BE2C (cell line): ENCODE measurements around the gene TCEA2.

Experiments used
- DNase-seq: peaks from one replicate; pipeline ENCODE4 v3.0.0-alpha.2; 2020
- H3K27me3 ChIP-seq: fragments of 250-450 bp; sonication (Bioruptor Pico); 2 replicates; pipeline ENCODE4 v1.5.1; 2020; ENCODE audit warnings: mild to moderate bottlenecking
- H3K36me3 ChIP-seq: fragments of 250-450 bp; sonication (Bioruptor Pico); 2 replicates; pipeline ENCODE4 v1.5.1; 2020; ENCODE audit warnings: mild to moderate bottlenecking
- H3K4me1 ChIP-seq: fragments of 250-450 bp; sonication (Bioruptor Pico); 2 replicates; pipeline ENCODE4 v1.5.1; 2020
- H3K4me3 ChIP-seq: 2 replicates; pipeline ENCODE4 v1.5.1; 2011; ENCODE audit warnings: low read depth, low read length
- H3K9me3 ChIP-seq: fragments of 250-450 bp; sonication (Bioruptor Pico); 2 replicates; pipeline ENCODE4 v1.5.1; 2020
- TF ChIP-seq, protein P1 (sequence below): IDR thresholded peaks from 2 replicates; pipeline ENCODE4 v1.5.1; 2012; ENCODE audit warnings: mild to moderate bottlenecking, low read depth, low read length

Gene TCEA2

DNA sequence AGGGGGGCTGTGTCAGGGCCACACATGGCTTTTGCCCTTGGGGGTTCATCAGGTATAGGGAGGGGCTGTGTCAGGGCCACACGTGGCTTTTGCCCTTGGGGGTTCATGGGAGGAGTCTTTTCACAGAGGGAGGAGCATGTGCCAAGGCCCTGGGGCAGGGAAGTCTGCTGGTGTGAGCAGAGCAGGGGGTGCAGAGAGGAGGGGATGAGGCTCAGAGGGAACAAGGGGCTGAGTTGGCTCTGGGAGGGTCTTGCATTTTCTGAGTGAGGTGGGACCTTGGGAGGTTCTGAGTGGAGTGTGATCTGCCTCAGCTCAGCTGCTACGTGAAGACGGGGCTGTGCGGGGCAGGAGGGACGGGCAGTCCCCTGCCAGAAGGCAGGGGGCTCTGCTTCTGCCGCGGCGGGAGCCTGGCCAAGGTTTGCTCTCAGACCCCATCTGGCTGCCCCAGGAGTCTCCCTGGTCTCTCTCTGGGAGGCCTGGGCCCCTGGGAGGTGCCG, 7.6 kb upstream of the TCEA2 start:
- H3K4me1 ChIP-seq: peaks cover 48% of the 10 kb centered on the region
- TF ChIP-seq, protein P1, sequence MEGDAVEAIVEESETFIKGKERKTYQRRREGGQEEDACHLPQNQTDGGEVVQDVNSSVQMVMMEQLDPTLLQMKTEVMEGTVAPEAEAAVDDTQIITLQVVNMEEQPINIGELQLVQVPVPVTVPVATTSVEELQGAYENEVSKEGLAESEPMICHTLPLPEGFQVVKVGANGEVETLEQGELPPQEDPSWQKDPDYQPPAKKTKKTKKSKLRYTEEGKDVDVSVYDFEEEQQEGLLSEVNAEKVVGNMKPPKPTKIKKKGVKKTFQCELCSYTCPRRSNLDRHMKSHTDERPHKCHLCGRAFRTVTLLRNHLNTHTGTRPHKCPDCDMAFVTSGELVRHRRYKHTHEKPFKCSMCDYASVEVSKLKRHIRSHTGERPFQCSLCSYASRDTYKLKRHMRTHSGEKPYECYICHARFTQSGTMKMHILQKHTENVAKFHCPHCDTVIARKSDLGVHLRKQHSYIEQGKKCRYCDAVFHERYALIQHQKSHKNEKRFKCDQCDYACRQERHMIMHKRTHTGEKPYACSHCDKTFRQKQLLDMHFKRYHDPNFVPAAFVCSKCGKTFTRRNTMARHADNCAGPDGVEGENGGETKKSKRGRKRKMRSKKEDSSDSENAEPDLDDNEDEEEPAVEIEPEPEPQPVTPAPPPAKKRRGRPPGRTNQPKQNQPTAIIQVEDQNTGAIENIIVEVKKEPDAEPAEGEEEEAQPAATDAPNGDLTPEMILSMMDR: no peak

DNA sequence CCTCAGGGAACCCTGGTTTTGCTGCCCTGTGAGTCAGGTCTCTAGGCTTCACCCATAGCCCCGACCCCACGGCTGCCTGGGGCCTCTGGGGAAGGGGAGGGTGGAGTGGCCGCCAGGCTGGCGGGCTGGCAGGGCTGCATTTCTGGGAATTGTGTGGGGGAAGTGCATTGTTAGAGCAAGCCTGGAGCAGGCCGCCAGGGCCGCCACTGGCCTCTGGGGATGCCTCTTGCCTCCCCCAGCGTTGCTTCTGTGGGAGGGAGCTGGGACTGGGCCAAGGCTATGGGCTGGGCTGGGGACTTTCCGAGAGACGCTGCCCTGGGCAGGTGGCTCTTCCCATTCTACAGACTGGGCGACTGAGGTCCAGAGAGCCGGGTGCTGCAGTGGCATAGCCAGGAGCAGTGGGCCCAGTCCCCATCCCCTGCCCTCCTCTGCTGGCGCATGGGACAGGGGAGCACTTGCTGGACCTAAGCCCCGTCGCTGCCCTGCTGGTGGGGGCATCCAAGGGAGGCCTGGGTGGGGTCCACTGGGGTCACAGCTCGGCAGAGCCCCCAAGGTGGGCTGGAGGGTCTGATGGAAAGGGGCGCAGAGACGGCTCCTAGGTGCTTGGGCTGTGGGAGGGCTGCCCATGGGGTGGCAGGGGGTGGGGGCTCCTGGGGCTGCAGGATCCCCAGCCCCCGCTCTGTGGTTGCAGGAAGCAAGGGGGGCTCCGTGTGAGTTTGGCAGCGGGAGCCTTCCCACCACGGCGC, 6.9 kb upstream of the TCEA2 start:
- Histone ChIP-seq H3K9me3 (no peaks in the 10 kb centered on the region), H3K27me3 (no peaks in the 10 kb centered on the region), H3K4me3 (no peak overlapping the region), H3K36me3 (no peaks in the 10 kb centered on the region), H3K4me1 (peaks cover 48% of the 10 kb centered on the region)
- TF ChIP-seq, protein P1: no peak
- peak; percentile 87 for DNase-seq

More for the DNA sequence above, 7.6 kb upstream of the TCEA2 start:
- no peaks in the 10 kb centered on the region for H3K27me3 ChIP-seq
- no peak overlapping the region for H3K4me3 ChIP-seq
- DNase-seq: no peak
- H3K36me3 ChIP-seq: no peaks in the 10 kb centered on the region
- H3K9me3 ChIP-seq: no peaks in the 10 kb centered on the region

DNA sequence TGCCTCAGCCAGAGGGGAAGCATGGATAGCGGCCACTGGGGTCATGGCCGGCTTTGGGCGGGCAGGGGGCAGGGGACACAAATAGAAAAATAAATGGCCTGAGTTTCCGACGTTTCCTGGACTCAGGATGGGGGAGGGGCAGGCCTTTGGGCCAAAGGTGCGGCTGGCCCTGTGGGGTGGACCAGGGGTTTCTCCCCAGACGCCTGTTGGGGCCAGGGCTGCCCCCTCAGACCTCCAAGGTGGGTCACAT, 6.4 kb upstream of the TCEA2 start:
- peaks cover 44% of the 10 kb centered on the region for H3K4me1 ChIP-seq
- no peak overlapping the region for H3K4me3 ChIP-seq
- no peaks in the 10 kb centered on the region for H3K27me3 ChIP-seq
- TF ChIP-seq, protein P1: no peak
- H3K36me3 ChIP-seq: no peaks in the 10 kb centered on the region
- H3K9me3 ChIP-seq: no peaks in the 10 kb centered on the region
- DNase-seq: no peak

DNA sequence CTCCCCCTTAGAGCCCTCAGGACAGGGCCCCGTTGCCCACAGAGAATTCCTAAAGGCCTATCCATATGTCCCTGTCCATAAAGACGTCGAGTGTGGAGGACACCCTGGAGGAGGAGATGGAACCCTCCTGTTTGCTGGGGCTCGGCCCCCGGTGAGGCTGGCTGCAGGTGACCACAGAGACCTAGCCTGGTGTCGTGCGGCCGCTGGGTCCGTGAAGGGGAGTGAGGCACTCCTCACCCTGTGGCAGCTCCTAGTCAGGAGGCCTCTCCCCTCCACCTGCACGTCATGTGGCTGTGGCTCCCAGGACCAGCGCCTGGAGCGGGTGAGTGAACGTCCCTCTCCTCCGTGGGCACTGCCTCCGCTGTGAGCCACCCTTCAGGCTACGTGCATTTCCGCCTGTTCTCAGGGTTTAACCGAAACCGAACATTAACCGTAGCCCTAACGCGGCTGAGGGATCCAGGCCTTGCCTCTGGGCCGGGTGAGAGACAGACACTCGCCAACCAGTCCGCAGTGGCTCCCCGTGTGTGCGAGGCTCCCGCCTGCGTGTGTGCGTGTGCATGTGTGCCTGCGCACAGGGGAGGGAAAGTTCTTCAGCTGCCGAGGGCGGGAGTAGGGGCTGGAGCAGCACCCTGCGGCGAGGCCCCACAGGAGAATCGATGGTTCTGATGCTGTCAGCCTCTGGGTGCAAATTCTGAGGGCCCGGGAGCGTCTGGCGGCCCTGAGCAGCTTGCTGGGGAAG, 5.9 kb upstream of the TCEA2 start:
- Histone ChIP-seq H3K4me3 (no peak overlapping the region), H3K4me1 (peaks cover 39% of the 10 kb centered on the region), H3K27me3 (no peaks in the 10 kb centered on the region), H3K36me3 (no peaks in the 10 kb centered on the region), H3K9me3 (no peaks in the 10 kb centered on the region)
- DNase-seq: no peak
- TF ChIP-seq, protein P1: no peak

DNA sequence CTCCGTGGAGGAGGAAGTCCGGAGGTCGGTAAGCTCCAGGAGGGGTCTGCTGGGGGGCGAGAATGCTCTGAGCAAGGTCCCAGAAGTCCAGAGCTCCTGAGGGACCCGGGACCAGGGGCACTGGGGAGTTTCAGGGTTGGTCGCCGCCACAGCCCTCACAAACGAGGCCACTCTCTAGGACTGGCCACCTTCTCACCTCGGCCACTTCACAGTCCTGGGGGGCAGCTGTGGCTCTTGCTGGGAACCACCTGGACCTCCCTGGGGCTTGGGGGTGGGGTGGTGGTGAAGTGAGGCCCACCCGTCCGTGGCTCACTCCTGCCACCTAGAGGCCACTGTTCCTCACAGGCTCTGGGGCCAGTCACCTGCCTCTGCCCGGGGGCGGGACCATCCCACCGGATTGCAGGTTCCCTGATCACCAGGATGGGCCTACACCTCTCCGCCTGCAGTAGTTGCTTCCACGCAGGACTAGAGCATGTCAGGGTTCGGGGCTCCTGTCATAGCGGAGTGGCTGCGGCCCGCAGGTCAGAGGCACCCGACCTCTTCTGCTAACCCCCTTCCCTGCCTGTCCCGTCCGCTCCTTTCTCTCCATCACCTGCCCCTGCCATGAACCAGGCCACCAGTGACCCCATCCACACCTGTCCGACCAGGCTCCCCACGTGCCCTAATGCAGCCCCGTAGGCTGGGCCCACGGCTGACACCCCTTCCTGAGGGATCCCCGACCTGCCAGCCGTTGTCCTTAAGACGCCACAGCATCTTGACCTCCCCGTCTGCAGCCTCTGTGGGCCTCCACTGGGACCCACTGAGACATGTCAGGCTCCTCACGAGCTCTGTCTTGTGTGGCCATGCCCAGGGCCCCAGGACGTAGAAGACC, 5.1 kb upstream of the TCEA2 start:
- Histone ChIP-seq H3K4me3 (no peak overlapping the region), H3K36me3 (no peaks in the 10 kb centered on the region), H3K4me1 (peaks cover 36% of the 10 kb centered on the region), H3K27me3 (no peaks in the 10 kb centered on the region), H3K9me3 (no peaks in the 10 kb centered on the region)
- TF ChIP-seq, protein P1: peak; percentile 83
- DNase-seq: peak; percentile 93
